ENCODE data around the gene AHNAK. TPM values are rescaled to one million over a fixed set of nuclear protein-coding genes. Genes with fewer than 3 reads are reported as not detected.
A peak's percentile ranks its signal among the peaks of the same experiment; 100 is the strongest.
"Not testable (repeated sequence)": the region's sequence is repeated elsewhere in the genome, so short reads cannot be mapped to it uniquely, and the experiment has no call there.

AHNAK gene
- polyA plus RNA-seq, 2 of the 4 experiments (the other 2 are of a cell fraction): 43.3 to 82.0 TPM

DNA sequence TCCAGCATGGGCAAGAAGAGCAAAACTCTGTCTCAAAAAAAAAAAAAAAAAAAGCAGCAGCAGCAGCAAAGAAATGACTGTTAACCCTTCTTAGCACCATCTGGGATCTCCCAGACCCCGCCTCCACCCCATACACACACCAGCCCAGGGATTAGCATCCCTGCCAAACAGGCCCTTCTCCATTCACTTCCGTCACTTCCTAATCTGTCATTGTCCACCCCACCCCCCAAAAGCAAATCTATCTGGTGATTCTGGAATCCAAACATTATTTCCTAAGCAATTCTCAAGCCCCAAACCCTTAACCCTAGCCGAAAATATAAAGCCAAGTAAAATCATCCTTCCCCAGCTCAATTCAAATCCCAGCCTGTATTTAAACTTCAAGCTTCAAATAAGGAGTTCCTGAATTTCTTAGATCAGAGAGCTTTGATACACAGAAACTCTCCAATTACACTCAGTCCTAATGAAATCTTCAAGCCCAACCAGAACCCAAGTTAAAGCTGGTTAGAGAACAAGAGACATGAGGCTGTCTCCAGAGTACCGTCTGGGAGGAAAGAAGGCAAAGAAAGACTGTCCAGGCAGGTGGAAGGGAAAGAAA lies 6.0 kb upstream of the AHNAK start:
- H3K4me3 ChIP-seq: peak overlapping the region; percentile 9; the same call in 1 of the 3 replicates
- H3K9me3 ChIP-seq: no peaks in the 10 kb centered on the region
- 35% methylated on average over 4 of the region's 4 CpGs for WGBS (ENCODE audit: missing lambda C conversion rate)
- H3K4me2 ChIP-seq: peak overlapping the region; percentile 86
- ChIA-PET POLR2A (interaction anchor here (1.2 to 4.1 kb wide), 6 partner anchors 9 to 201 kb away, joined by 4 to 31 read pairs (median 6); partner anchors contain the start of genes EEF1G, TUT1 and ZBTB3), CTCF (interaction anchor here (0.8 to 12.6 kb wide), 13 partner anchors 8 to 185 kb away, joined by 3 to 296 read pairs (median 4); partner anchors contain the start of genes AHNAK and SCGB1A1)
- FAIRE-seq (no peak), DNase-seq (ENCODE audit: low read depth in 1 of 2, low spot score in 1 of 2) (no peak), ATAC-seq (no peak)
- peaks cover 83% of the 10 kb centered on the region for H3K4me1 ChIP-seq
- peak overlapping the region; percentile 90 to 94 for H3K27ac ChIP-seq
- TF ChIP-seq CBX2 (IDR thresholded peaks at IDR 0.05; ENCODE audit: borderline replicate concordance, low read depth) (no peak), JUN (IDR thresholded peaks at IDR 0.05) (no peak), ZSCAN20 (CRISPR knock-in tag; IDR thresholded peaks at IDR 0.05) (no peak), RCOR1 (IDR thresholded peaks at IDR 0.05; ENCODE audit: low read depth, low read length) (no peak)

DNA sequence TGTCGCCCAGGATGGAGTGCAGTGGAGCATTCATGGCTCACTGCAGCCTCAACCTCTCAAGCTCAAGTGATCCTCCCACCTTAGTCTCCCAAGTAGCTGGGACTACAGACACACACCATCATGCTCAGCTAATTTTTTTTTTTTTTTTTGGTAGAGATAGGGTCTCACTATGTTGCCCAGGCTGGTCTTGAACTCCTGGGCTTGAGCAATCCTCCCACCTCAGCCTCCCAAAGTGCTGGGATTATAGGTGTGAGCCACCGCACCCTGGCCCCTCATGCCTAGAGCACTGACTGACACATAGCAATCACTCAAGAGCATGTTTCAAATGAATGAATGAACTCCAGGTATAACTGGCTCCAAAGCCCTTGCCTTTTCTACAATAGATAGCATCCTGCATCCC lies 3.9 kb upstream of the AHNAK start:
- ATAC-seq; H3K9me3 ChIP-seq; H3K4me3 ChIP-seq; H3K4me2 ChIP-seq; FAIRE-seq; DNase-seq (ENCODE audit: low read depth in 1 of 2, low spot score in 1 of 2); POLR2A ChIA-PET: not testable (repeated sequence)
- peaks cover 66% of the 10 kb centered on the region for H3K4me1 ChIP-seq
- WGBS (ENCODE audit: missing lambda C conversion rate): 87% methylated on average over 2 of the region's 2 CpGs
- peak overlapping the region in 1 of 2 experiments; percentile 97; a peak in 3 of 6 replicates for H3K27ac ChIP-seq
- CTCF ChIA-PET: interaction anchor here (0.6 to 12.6 kb wide), 9 partner anchors 9 to 156 kb away, joined by 3 to 296 read pairs (median 6); partner anchors contain the start of genes AHNAK and SCGB1A1

DNA sequence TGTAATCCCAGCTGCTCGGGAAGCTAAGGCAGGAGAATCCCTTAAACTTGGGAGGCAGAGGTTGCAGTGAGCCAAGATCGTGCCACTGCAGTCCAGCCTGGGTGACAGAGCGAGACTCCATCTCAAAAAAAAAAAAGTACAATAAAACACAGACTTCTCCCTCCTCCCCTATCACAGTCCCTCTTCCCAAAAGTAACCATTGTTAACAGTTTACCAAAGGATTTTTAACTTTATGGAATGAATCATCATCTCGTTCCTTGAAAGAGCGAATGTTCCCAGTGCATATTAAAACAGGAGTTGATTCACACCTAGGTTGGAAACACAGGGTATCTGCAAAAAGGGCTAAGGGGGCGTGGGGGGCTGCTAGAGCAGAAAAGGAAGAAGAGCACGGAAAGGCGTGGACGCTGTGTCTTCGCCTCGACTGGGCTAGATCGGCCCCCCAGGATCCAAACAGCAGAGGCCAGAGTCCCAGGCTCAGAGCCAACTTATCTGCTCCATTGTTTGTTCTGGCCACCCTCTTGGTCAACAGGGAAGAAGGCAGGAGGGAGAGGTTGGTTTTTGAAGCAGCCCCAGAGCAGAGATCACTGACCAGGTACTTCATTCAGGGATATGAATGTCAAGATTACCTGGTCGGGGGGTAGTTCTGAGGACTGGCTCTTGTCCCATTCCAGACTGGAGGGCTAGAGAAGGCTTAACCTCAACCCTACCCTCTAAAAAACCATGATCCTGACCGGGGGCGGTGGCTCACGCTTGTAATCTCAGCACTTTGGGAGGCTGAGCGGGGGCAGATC lies 2.1 kb upstream of the AHNAK start:
- Histone ChIP-seq H3K4me1 (peaks cover 57% of the 10 kb centered on the region), H3K9me3 (no peaks in the 10 kb centered on the region), H3K27ac (peak overlapping the region; percentile 97 to 98), H3K4me3 (no peak overlapping the region), H3K4me2 (peak overlapping the region; percentile 96)
- TF ChIP-seq JUNB (IDR thresholded peaks at IDR 0.05) (no peak), TP53 (CRISPR knock-in tag; IDR thresholded peaks at IDR 0.05) (no peak), HEYL (CRISPR knock-in tag; IDR thresholded peaks at IDR 0.05) (no peak), ZNF302 (CRISPR knock-in tag; IDR thresholded peaks at IDR 0.05) (no peak), SREBF2 (IDR thresholded peaks at IDR 0.05) (no peak), GATA3 (IDR thresholded peaks at IDR 0.05; ENCODE audit: borderline replicate concordance) (peak; percentile 36; the same call in 1 of the 2 replicates), CBX2 (IDR thresholded peaks at IDR 0.05; ENCODE audit: borderline replicate concordance, low read depth) (no peak), FOSL2 (IDR thresholded peaks at IDR 0.05) (no peak), FOSL2 (CRISPR knock-in tag; IDR thresholded peaks at IDR 0.05) (no peak), MAZ (IDR thresholded peaks at IDR 0.05; ENCODE audit: borderline replicate concordance, low read depth, low read length) (no peak), CHD2 (IDR thresholded peaks at IDR 0.05; ENCODE audit: low read length, partially characterized antibody) (no peak), HOXA7 (CRISPR knock-in tag; IDR thresholded peaks at IDR 0.05) (no peak), HOXB5 (CRISPR knock-in tag; IDR thresholded peaks at IDR 0.05) (no peak), SMC3 (IDR thresholded peaks at IDR 0.05) (no peak; the same call in 2 of the 3 replicates), POLR2AphosphoS2 (conservative IDR thresholded peaks at IDR 0.05; ENCODE audit: low read length) (no peak), ZFP36 (IDR thresholded peaks at IDR 0.05; ENCODE audit: borderline replicate concordance, partially characterized antibody) (no peak), MYC (IDR thresholded peaks at IDR 0.05; ENCODE audit: borderline replicate concordance, low read length) (no peak), BHLHE40 (IDR thresholded peaks at IDR 0.05; ENCODE audit: low read depth, low read length) (no peak), HOXB13 (CRISPR knock-in tag; IDR thresholded peaks at IDR 0.05; ENCODE audit: low read depth) (no peak)
- TF ChIP-seq, protein P1, sequence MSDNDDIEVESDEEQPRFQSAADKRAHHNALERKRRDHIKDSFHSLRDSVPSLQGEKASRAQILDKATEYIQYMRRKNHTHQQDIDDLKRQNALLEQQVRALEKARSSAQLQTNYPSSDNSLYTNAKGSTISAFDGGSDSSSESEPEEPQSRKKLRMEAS (IDR thresholded peaks at IDR 0.05): peak; percentile 76
- TF ChIP-seq, protein P2, sequence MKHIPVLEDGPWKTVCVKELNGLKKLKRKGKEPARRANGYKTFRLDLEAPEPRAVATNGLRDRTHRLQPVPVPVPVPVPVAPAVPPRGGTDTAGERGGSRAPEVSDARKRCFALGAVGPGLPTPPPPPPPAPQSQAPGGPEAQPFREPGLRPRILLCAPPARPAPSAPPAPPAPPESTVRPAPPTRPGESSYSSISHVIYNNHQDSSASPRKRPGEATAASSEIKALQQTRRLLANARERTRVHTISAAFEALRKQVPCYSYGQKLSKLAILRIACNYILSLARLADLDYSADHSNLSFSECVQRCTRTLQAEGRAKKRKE (CRISPR knock-in tag; IDR thresholded peaks at IDR 0.05; ENCODE audit: low read depth): no peak
- TF ChIP-seq, protein P3, sequence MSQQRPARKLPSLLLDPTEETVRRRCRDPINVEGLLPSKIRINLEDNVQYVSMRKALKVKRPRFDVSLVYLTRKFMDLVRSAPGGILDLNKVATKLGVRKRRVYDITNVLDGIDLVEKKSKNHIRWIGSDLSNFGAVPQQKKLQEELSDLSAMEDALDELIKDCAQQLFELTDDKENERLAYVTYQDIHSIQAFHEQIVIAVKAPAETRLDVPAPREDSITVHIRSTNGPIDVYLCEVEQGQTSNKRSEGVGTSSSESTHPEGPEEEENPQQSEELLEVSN (IDR thresholded peaks at IDR 0.05; ENCODE audit: borderline replicate concordance, low read depth): 0 out of 2 replicates have a peak, but pooled peaks have one; percentile 42
- DNase-seq (ENCODE audit: low read depth in 1 of 2, low spot score in 1 of 2): peak; percentile 28 to 56
- ATAC-seq: no peak
- 22% methylated on average over 17 of the region's 17 CpGs for WGBS (ENCODE audit: missing lambda C conversion rate)
- CTCF ChIA-PET: interaction anchor here (0.6 to 13.4 kb wide), 10 partner anchors 7 to 167 kb away, joined by 3 to 296 read pairs (median 4); no protein-coding TSS in a partner anchor
- POLR2A ChIA-PET: no interaction called here
- FAIRE-seq: no peak

All from A549 (cell line).